NCI-H82 (cell line): Measurements from ENCODE around the gene PCAT6.
"Not testable (repeated sequence)": the region's sequence is repeated elsewhere in the genome, so short reads cannot be mapped to it uniquely, and the experiment has no call there.

Experiments
- DNase-seq: peaks from one replicate; lab custom pipeline; 2025; lab: John Stamatoyannopoulos, UW

Gene PCAT6

GRCh38 chr1:202810615-202811295, at the start of gene PCAT6:
TSS of gene PCAT6 (plus strand) at chr1:202810954.
- peak; percentile 99 for DNase-seq

GRCh38 chr1:202762019-202762418, 48.7 kb upstream of the PCAT6 start:
- no peak for DNase-seq

GRCh38 chr1:202765721-202766120, 45.0 kb upstream of the PCAT6 start:
- no peak for DNase-seq

- DNase-seq = no peak
Observed at GRCh38 chr1:202770135-202770534, 40.6 kb upstream of the PCAT6 start.

- DNase-seq = no peak
Observed at GRCh38 chr1:202781180-202781579, 29.6 kb upstream of the PCAT6 start.

- DNase-seq = no peak
Observed at GRCh38 chr1:202786804-202787203, 23.9 kb upstream of the PCAT6 start.

GRCh38 chr1:202788800-202789199, 22.0 kb upstream of the PCAT6 start:
- no peak for DNase-seq

GRCh38 chr1:202791077-202791747, 19.5 kb upstream of the PCAT6 start:
- no peak for DNase-seq

GRCh38 chr1:202794051-202794740, 16.6 kb upstream of the PCAT6 start:
- no peak for DNase-seq

GRCh38 chr1:202794931-202795330, 15.8 kb upstream of the PCAT6 start:
- not testable (repeated sequence) for DNase-seq

- DNase-seq = no peak
Observed at GRCh38 chr1:202796670-202797069, 14.1 kb upstream of the PCAT6 start.

- no peak for DNase-seq
Observed at GRCh38 chr1:202798260-202798659, 12.5 kb upstream of the PCAT6 start.

- peak; percentile 94 for DNase-seq
Observed at GRCh38 chr1:202798792-202799331, 11.9 kb upstream of the PCAT6 start.

GRCh38 chr1:202800742-202801141, 10.0 kb upstream of the PCAT6 start:
- DNase-seq = no peak

GRCh38 chr1:202801175-202801574, 9.6 kb upstream of the PCAT6 start:
- DNase-seq = no peak

GRCh38 chr1:202802034-202802433, 8.7 kb upstream of the PCAT6 start:
- no peak for DNase-seq

GRCh38 chr1:202802998-202803932, 7.5 kb upstream of the PCAT6 start:
- no peak for DNase-seq

- no peak for DNase-seq
Observed at GRCh38 chr1:202804126-202804525, 6.6 kb upstream of the PCAT6 start.

GRCh38 chr1:202805886-202806844, 4.6 kb upstream of the PCAT6 start:
- peak; percentile 31 for DNase-seq

GRCh38 chr1:202806845-202807450, 3.8 kb upstream of the PCAT6 start:
- DNase-seq = peak; percentile 64
